GM12872 (cell line): ENCODE measurements around the gene FNBP1.

ENCODE experiments used
- TF ChIP-seq, protein P1 (sequence below): IDR thresholded peaks from 3 replicates; pipeline ENCODE4 v1.5.1; 2011; ENCODE audit warnings: low read depth, mild to moderate bottlenecking, low read length, moderate library complexity; ENCODE audit not compliant: insufficient read depth

The FNBP1 gene

DNA sequence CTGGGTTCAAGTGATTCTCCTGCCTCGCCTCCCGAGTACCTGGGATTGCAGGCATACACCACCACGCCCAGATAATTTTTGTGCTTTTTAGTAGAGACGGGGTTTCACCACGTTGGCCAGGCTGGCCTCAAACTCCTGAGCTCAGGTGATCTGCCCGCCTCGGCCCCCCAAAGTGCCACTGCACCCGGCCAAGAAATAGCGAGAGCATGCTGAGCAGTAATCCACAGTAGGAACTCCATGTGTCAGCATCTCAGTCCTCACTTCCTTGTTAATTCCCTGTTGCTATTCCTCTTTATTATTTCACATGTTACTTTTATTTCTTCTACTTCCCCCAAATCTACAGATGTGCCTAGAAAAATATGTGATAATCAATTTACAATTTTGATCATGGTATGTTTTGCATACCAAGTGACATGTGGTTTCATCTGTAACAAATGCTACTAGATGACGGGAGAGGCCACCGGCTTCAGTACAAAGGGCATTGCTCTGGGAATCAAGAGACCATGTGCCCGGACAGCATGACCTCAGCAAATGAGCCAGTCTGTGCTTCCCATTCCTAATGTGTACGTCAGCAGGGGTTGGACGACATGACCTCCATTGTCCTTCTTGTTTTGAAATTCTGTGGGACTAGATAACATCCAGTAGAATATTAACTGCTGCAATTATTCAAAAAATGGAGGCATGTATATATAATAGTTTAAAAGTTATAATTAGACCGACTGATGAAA, 61.6 kb downstream of the FNBP1 start:
- TF ChIP-seq, protein P1, sequence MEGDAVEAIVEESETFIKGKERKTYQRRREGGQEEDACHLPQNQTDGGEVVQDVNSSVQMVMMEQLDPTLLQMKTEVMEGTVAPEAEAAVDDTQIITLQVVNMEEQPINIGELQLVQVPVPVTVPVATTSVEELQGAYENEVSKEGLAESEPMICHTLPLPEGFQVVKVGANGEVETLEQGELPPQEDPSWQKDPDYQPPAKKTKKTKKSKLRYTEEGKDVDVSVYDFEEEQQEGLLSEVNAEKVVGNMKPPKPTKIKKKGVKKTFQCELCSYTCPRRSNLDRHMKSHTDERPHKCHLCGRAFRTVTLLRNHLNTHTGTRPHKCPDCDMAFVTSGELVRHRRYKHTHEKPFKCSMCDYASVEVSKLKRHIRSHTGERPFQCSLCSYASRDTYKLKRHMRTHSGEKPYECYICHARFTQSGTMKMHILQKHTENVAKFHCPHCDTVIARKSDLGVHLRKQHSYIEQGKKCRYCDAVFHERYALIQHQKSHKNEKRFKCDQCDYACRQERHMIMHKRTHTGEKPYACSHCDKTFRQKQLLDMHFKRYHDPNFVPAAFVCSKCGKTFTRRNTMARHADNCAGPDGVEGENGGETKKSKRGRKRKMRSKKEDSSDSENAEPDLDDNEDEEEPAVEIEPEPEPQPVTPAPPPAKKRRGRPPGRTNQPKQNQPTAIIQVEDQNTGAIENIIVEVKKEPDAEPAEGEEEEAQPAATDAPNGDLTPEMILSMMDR: no peak

DNA sequence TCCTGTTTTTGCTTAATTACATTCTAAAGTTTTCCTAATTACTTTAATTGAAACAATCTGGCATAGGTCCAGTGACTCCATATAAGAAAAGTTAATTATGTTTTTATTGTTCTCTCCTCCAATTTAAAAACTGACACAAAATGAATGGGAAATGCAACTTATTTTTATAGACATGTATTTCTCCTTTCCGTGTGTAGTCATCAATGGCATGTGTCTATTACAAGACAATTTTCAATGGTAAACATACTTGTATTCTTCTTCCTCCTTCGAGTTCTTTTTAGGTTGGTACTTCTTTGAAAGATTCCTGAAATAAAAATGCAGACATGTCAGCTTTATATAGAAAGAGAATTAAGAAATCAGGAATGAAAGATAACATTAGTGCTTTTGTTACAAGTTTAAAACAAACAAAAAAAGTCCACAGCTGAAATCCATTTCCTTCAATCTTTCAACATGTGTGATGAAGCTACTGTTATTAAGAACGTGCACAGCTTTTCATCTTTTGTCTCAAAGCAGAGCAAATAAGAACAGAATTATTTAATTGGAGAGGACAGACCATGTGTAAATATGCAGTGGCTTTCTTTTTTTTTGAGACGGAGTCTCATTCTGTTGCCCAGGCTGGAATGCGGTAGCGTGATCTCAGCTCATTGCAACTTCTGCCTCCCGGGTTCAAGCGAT, 63.8 kb downstream of the FNBP1 start:
- TF ChIP-seq, protein P1: no peak

DNA sequence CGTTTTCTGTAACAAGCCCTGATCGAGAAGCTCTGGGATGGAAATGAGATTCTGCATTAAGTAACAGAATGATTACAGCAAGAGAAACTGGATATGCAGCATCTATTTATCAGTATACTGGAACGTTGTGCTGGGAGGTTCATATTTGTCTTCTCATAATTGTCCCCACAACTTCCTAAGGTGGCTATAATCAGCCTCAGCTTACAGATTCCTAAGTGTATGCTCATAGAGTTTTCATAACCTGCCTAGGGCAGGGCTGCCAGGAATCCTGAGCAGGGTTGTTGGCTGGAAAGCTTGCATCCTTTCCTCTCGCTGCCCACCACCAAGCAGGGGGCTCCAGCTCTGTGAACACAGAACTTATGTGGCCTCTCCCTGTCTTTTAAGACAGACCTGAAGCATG, 70.2 kb downstream of the FNBP1 start:
- TF ChIP-seq, protein P1: no peak

DNA sequence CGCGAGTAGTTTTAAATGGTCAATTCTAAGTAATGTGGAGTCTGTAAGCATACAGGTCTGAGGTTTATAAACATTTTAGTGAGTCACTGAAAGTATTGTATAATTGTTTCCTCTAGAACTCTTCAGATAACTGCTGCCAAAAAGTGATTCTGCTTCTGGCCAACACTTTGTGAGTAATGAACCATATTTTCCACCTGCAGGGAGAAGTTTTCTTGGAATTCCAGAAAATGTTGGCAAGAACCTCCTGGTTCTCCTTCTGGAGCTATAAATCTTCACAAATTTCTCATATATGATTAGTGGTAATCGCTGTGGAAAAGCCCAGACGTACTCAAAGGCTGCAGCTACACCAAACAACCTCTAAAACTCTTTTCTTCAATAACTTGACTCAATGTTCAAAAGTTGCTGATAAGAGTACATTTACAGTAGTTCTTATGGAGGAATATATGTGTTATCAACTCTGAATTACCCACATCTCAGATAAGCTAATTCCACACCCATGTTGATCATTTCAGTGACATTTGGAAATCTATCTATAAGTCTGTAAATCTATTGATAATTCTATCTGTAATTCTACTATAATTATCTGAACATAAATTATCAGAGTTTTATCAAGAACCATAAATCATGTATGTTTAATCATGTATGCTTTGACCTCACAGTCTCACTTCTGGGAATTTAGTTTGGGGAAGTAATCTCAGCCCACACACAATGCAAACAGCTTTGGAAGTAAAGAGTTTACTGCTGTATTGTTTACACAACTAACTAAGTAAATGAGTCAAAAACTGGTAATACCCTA, 74.1 kb downstream of the FNBP1 start:
- TF ChIP-seq, protein P1: no peak

DNA sequence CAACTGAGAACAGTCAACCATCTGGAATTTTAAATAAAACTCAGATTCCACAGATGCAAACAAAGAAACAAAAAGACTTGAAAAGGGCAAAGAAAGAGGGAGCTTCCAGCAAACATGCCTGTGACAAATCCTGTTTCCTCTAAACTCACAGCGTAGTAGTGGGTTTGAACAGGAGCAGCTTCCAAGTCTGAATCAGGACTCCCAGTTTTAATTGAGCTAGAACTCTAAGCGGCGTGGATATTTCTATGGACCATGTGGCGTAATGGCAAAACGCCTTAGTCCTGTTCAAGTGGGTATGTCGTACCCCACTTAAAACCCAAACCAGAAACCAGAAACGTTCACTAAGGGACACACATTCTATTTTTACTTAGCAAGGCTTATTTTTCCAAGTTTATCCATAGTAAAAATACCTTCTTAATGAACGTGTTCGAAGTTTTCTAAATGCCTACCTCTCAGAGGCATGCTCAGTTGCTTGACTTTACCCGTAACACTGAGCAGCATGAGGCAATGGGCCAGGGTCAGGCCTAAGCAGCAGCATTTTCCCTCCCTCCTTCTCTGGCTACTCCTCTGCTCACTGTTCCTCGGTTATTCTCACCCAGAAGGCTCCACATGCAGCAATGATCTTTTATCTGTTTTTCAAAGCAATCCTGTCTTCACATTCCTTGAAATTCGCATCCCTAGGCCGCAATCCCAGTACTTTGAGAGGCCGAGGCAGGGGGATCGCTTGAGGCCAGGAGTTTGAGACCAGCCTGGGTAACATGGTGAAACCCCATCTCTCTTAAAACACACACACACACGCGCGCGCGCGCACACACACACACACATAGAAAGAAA, 77.9 kb downstream of the FNBP1 start:
- TF ChIP-seq, protein P1: no peak

DNA sequence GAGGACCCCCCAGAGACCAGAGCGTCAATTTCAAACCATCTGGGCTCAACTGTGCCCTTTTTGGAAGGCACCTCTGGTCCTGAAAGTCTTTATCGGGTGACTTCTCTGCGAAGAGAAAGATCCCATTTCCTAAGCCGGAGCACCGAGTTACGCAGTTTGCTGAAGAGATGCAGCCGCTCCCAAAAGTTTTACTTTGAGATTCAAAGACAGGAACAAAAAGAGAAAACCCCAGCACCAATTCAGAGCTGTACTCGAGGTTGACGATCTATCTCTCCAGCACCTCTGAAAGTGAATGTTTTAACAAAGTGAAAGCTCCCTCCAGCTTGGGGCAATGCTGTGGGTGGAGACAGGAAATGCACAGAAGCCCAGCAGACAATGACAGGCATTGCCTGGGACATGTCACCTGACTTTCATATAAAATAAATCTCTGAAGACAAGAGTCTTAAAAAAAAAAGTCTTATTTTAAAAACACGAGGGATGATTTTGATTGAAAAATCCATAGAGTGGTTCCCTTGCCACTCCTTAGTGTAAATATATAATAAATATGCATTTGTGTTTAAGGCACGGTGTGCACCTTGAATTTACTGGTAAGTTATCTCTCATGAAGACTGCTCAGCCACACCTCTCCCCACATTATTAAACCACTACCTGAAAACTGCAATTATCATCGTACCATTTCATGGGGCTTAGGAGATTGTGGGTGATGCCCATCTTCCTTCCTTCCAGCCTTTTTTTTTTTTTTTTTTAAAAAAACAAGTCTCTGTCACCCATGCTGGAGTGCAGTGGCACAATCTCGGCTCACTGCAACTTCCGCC, 79.9 kb downstream of the FNBP1 start:
- TF ChIP-seq, protein P1: no peak
